Stimulated activated CD8-positive, alpha-beta memory T cell treated with anti-CD3 and anti-CD28 coated beads, Interleukin-12 subunit alpha, Interleukin-12 subunit beta, amount 100 ng/mL, for 1 hour (primary cell): Measurements from ENCODE around the gene TMEM132C.
"Not testable (repeated sequence)": the region's sequence is repeated elsewhere in the genome, so short reads cannot be mapped to it uniquely, and the experiment has no call there.

ENCODE experiments used
- DNase-seq: peaks from one replicate; pipeline ENCODE4 v3.0.0-alpha.2; 2020; ENCODE audit warnings: low read depth

The TMEM132C gene

GRCh38 chr12:128483526-128484255 lies 216.7 kb downstream of the TMEM132C start:
- DNase-seq, result no peak

GRCh38 chr12:128497376-128497775 lies 230.4 kb downstream of the TMEM132C start:
- DNase-seq, result not testable (repeated sequence)

- DNase-seq, result no peak
Observed at GRCh38 chr12:128507470-128507869, 240.5 kb downstream of the TMEM132C start.

- DNase-seq, result no peak
Observed at GRCh38 chr12:128509170-128509569, 242.2 kb downstream of the TMEM132C start.

GRCh38 chr12:128510511-128510910 lies 243.5 kb downstream of the TMEM132C start:
- no peak for DNase-seq

GRCh38 chr12:128513331-128513730 lies 246.4 kb downstream of the TMEM132C start:
- no peak for DNase-seq

GRCh38 chr12:128513831-128514230 lies 246.9 kb downstream of the TMEM132C start:
- no peak for DNase-seq

GRCh38 chr12:128518644-128519043 lies 251.7 kb downstream of the TMEM132C start:
- DNase-seq, result no peak

- no peak for DNase-seq
Observed at GRCh38 chr12:128519426-128519825, 252.5 kb downstream of the TMEM132C start.

- no peak for DNase-seq
Observed at GRCh38 chr12:128521981-128522380, 255.0 kb downstream of the TMEM132C start.

GRCh38 chr12:128524439-128524838 lies 257.5 kb downstream of the TMEM132C start:
- no peak for DNase-seq

GRCh38 chr12:128531170-128531569 lies 264.2 kb downstream of the TMEM132C start:
- no peak for DNase-seq

- DNase-seq, result no peak
Observed at GRCh38 chr12:128534906-128535305, 267.9 kb downstream of the TMEM132C start.

- no peak for DNase-seq
Observed at GRCh38 chr12:128536810-128537209, 269.8 kb downstream of the TMEM132C start.

- DNase-seq, result no peak
Observed at GRCh38 chr12:128537668-128538067, 270.7 kb downstream of the TMEM132C start.

- no peak for DNase-seq
Observed at GRCh38 chr12:128542844-128543243, 275.9 kb downstream of the TMEM132C start.

GRCh38 chr12:128543460-128543859 lies 276.5 kb downstream of the TMEM132C start:
- DNase-seq, result no peak

- no peak for DNase-seq
Observed at GRCh38 chr12:128543971-128544370, 277.0 kb downstream of the TMEM132C start.

- DNase-seq, result no peak
Observed at GRCh38 chr12:128548949-128549348, 282.0 kb downstream of the TMEM132C start.

- no peak for DNase-seq
Observed at GRCh38 chr12:128549601-128550218, 282.7 kb downstream of the TMEM132C start.

GRCh38 chr12:128551266-128551665 lies 284.3 kb downstream of the TMEM132C start:
- DNase-seq, result no peak

GRCh38 chr12:128554546-128555304 lies 287.8 kb downstream of the TMEM132C start:
- no peak for DNase-seq

GRCh38 chr12:128557231-128557630 lies 290.3 kb downstream of the TMEM132C start:
- no peak for DNase-seq
